Prostate gland (tissue), 2 donors: Measurements from ENCODE around the gene THSD4. TPM values are rescaled to one million over a fixed set of nuclear protein-coding genes. Genes with fewer than 3 reads are reported as not detected.

Source experiments
- DNase-seq: peaks from one replicate; pipeline ENCODE4 v3.0.0-alpha.2; 2019; ENCODE audit warnings: low spot score
- H3K27ac ChIP-seq, 2 donors: fragments of 200-600 bp; sonication (generic); 2 replicates each; pipeline ENCODE4 v1.5.1; 2017 to 2019
- H3K27me3 ChIP-seq: fragments of 200-600 bp; sonication (generic); replicated peaks from 2 replicates; pipeline ENCODE4 v1.5.1; 2019; ENCODE audit not compliant: insufficient read depth
- H3K36me3 ChIP-seq, 2 donors: fragments of 200-600 bp; sonication (generic); 1 replicate in 1 of 2; 2 replicates in 1 of 2; pipeline versions ENCODE4 v1.5.1 to v1.8.1; 2017 to 2019
- H3K4me1 ChIP-seq: fragments of 200-600 bp; sonication (generic); replicated peaks from 2 replicates; pipeline ENCODE4 v1.5.1; 2019
- H3K4me3 ChIP-seq, 2 donors: fragments of 200-600 bp; sonication (generic); 2 replicates each; pipeline ENCODE4 v1.5.1; 2017 to 2019
- H3K9me3 ChIP-seq: fragments of 200-600 bp; sonication (generic); 2 replicates; pipeline ENCODE4 v1.5.1; 2017
- CTCF ChIP-seq, 4 experiments: fragments of 200-600 bp in 2 of 4; fragments of 450-650 bp in 2 of 4; sonication (generic) in 2 of 4; IDR thresholded peaks; 1 replicate in 3 of 4; 2 replicates in 1 of 4; pipeline ENCODE4 v1.5.1; 2016 to 2019; ENCODE audit warnings: antibody characterized with exemption in 4 of 4, mild to moderate bottlenecking in 2 of 4, moderate library complexity in 2 of 4
- POLR2A ChIP-seq: fragments of 450-650 bp; IDR thresholded peaks from one replicate; pipeline ENCODE4 v1.6.1; 2016; ENCODE audit warnings: antibody characterized with exemption, mild to moderate bottlenecking
- POLR2AphosphoS5 ChIP-seq: sonication (generic); formaldehyde crosslinking; IDR thresholded peaks from one replicate; pipeline ENCODE4 v1.6.1; 2017; ENCODE audit warnings: antibody characterized with exemption
- WGBS: methylation state at CpG from one replicate; pipeline ENCODE4 v1.1.5; 2018; 5-methylcytosine and 5-hydroxymethylcytosine counted together
- intact Hi-C: fragments of 100-400 bp; cut with DNase I; formaldehyde crosslinking; loops from one replicate; pipeline ENCODE4 v1.14.2; 2022
- total RNA-seq, 2 donors: library from RNA; depleted of rRNA; stranded (reverse); fragments of >200 nt; gene quantifications; one replicate each; pipeline ENCODE4 v1.1.0, GENCODE V29; 2016

Gene THSD4
- total RNA-seq, 2 donors from 2014 or later = 84.1 to 223 TPM

- Histone ChIP-seq H3K9me3 (no peaks in the 10 kb centered on the region), H3K27me3 (no peaks in the 10 kb centered on the region), H3K36me3 (no peaks in the 10 kb centered on the region), H3K27ac (no peak overlapping the region), H3K4me1 (peaks cover 3% of the 10 kb centered on the region), H3K4me3 (no peak overlapping the region)
- WGBS = 97% methylated on average over 14 of the region's 14 CpGs
- intact Hi-C loops = loop anchor here (10.0 kb wide), 1 partner anchor 405 kb away; no protein-coding TSS in a partner anchor
- DNase-seq = no peak
- no peak for TF ChIP-seq POLR2A
- TF ChIP-seq POLR2AphosphoS5 = no peak
- TF ChIP-seq CTCF (IDR thresholded peaks at IDR 0.05) = no peak
Measured at GRCh38 chr15:71749500-71749899, 634.2 kb downstream of the THSD4 start.

DNA sequence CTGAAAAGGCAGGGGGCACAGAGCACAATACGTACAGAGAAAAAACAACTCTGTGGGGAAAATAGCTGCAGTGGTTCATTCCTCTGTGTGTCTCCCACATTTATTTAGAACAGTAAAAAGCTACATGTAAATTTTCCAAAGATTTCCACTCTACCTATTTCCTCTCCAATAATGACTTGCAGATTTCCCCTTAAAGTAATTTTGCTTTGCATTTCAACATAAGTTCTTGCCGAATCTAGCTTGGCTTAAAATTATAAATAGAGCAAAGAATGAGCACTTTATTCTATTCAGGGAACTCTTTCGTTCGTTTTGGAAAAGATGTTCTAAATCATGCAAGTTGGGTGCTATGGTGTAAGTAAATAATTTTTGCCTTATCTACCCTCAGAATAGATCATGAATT lies 636.9 kb downstream of the THSD4 start:
- peak overlapping the region in 1 of 2 donors; percentile 51 for H3K27ac ChIP-seq
- TF ChIP-seq CTCF (IDR thresholded peaks at IDR 0.05) (no peak), POLR2AphosphoS5 (no peak), POLR2A (no peak)
- H3K9me3 ChIP-seq = no peaks in the 10 kb centered on the region
- intact Hi-C loops = no loop called here
- no peaks in the 10 kb centered on the region for H3K36me3 ChIP-seq
- no peaks in the 10 kb centered on the region for H3K27me3 ChIP-seq
- DNase-seq = no peak
- no peak overlapping the region for H3K4me3 ChIP-seq
- WGBS = 77% methylated on average over 4 of the region's 4 CpGs
- peaks cover 3% of the 10 kb centered on the region for H3K4me1 ChIP-seq

DNA sequence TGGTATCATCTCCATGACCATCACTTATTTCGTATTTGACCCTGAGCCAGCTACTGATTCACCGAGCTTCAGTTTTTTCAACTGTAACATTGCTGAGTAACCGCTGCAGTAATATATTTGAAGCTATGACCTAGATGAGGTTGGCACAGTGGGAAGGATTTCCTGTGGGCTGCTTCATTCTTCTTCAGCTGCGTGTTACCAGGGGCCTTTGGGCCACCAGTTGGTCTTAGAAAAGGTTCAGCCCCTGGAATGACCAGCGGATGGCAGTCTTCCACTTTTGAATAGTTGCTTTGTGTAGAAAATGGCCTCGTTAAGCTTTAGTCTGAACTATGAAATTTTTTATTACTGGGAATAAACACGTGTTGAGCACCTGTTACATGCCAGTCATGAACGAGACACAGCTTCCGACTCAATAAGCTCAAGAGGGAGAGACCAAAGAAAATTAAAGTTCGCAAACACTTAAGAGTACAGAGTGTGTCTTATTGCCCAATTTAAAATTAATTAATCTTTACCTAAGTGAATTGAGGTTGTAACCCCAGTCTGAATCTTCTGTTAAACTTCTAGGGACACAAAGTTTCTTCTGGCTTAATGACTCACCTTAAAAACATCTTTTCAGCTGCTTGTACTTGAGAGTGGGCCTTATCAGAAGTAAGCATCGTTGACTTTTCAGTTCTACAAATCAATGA lies 637.5 kb downstream of the THSD4 start:
- peak; percentile 47 for DNase-seq
- 43% methylated on average over 11 of the region's 11 CpGs for WGBS
- no peaks in the 10 kb centered on the region for H3K27me3 ChIP-seq
- H3K9me3 ChIP-seq = no peaks in the 10 kb centered on the region
- peak overlapping the region; percentile 13 to 51 for H3K27ac ChIP-seq
- no peak overlapping the region for H3K4me3 ChIP-seq
- H3K36me3 ChIP-seq = no peaks in the 10 kb centered on the region
- intact Hi-C loops = no loop called here
- peaks cover 3% of the 10 kb centered on the region for H3K4me1 ChIP-seq
- TF ChIP-seq POLR2A (no peak), CTCF (IDR thresholded peaks at IDR 0.05) (peak in 3 of 4 experiments; percentile 54 to 70 (median 64)), POLR2AphosphoS5 (peak; percentile 61)

- no peaks in the 10 kb centered on the region for H3K36me3 ChIP-seq
- no peak for DNase-seq
- H3K27ac ChIP-seq = peak overlapping the region in 1 of 2 donors; percentile 51
- peaks cover 3% of the 10 kb centered on the region for H3K4me1 ChIP-seq
- no peak overlapping the region for H3K4me3 ChIP-seq
- WGBS = 94% methylated on average over 1 of the region's 1 CpG
- TF ChIP-seq POLR2A = no peak
- TF ChIP-seq POLR2AphosphoS5 = no peak
- no peak for TF ChIP-seq CTCF (IDR thresholded peaks at IDR 0.05)
- H3K9me3 ChIP-seq = no peaks in the 10 kb centered on the region
- H3K27me3 ChIP-seq = no peaks in the 10 kb centered on the region
- intact Hi-C loops = no loop called here
Measured at GRCh38 chr15:71753346-71753745, 638.1 kb downstream of the THSD4 start.

GRCh38 chr15:71754660-71755059 lies 639.4 kb downstream of the THSD4 start:
- H3K27ac ChIP-seq = peak overlapping the region; percentile 30 to 32
- H3K27me3 ChIP-seq = no peaks in the 10 kb centered on the region

More at GRCh38 chr15:71754660-71755059, 639.4 kb downstream of the THSD4 start:
- TF ChIP-seq POLR2A (no peak), POLR2AphosphoS5 (no peak), CTCF (IDR thresholded peaks at IDR 0.05) (no peak)
- intact Hi-C loops = no loop called here
- H3K9me3 ChIP-seq = no peaks in the 10 kb centered on the region
- no peak for DNase-seq
- no peak overlapping the region for H3K4me3 ChIP-seq
- H3K4me1 ChIP-seq = peaks cover 3% of the 10 kb centered on the region
- no peaks in the 10 kb centered on the region for H3K36me3 ChIP-seq
